NCI-H146 treated with DMSO at 0.1 percent for 48 hours (cell line): Measurements from ENCODE around the gene SBF2.

Experiments used
- DNase-seq: peaks from one replicate; lab custom pipeline; 2025; ENCODE audit not compliant: unreplicated experiment; lab: John Stamatoyannopoulos, UW

Gene SBF2

DNA sequence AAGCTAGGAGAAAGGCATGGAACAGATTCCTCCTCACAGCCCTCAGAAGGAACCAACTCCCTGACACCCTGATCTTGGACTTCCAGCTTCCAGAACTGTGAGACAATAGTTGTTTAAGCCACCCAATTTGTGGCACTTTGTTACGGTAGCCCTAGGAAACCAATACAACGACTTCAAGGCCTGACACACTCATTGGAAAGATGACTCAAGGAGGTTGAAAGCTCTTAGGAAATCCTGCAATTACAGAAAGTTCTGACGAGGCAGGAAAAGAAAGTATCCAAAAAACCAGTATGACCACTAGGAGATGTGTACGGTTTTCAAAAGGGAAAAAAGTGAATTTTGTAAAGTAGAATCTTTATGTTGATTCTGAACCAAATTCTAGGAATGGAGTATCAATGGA is 468.7 kb downstream of the SBF2 start:
- DNase-seq, result no peak

GRCh38 chr11:9823887-9824385 is 470.1 kb downstream of the SBF2 start:
- no peak for DNase-seq

DNA sequence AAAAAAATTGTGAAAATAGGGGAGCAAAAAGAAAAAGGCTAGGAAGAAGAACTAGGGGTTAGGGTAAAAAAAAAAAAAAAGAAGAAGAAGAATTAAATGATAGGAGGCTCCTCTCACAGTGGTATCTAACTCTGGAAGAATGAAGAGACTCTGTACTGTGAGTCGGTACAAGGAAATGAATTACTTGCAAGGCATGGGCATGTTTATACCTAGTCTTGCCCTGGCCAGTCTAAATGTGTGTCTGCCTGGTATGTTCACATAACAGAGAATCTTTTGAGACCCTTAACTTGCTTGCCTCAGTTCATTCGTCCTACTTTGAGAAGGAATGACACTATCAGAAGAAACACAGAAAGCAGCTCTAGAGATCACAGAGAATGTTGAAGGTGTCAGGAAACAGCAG is 470.6 kb downstream of the SBF2 start:
- DNase-seq, result no peak

GRCh38 chr11:9821008-9821752 is 472.8 kb downstream of the SBF2 start:
- DNase-seq, result no peak

DNA sequence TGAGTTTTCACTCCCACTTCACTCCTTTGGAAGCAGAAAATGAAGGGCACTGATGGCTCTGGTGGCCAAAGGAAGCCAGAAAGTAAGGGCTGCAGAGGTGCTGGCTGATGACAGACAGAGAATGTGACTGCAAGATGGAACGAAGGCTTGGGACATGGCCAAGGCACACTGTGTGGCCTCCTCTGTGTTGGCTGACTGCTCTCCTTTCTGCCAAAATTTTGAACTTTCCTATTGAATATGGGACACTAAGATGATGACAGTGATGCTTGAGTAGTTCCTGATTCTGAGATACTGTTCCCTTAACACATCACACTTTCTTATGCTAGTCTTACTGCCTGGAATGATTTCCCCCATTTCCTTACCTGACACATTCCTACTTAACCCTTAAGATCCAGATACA is 473.8 kb downstream of the SBF2 start:
- DNase-seq, result no peak

DNA sequence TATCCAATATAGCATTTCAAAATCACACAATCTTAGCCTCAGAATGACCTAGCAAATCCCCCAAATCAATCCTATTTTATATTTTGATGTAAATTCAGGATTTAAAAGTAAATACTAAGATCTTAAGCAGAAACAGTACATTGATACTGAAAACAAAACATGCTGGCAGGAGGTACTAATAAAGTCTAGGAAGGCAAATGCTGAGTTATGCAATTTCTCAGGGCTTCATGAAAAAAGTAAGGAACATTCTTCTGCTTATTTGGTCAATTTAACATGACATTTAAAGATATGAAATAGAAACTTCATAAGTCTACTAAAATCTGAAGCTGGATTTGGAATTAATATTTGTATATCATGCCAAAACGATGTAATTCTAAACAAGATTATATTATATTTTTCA is 476.8 kb downstream of the SBF2 start:
- DNase-seq, result no peak

GRCh38 chr11:9815486-9816136 is 478.4 kb downstream of the SBF2 start:
- DNase-seq, result no peak

GRCh38 chr11:9814108-9814507 is 479.9 kb downstream of the SBF2 start:
- DNase-seq, result no peak

DNA sequence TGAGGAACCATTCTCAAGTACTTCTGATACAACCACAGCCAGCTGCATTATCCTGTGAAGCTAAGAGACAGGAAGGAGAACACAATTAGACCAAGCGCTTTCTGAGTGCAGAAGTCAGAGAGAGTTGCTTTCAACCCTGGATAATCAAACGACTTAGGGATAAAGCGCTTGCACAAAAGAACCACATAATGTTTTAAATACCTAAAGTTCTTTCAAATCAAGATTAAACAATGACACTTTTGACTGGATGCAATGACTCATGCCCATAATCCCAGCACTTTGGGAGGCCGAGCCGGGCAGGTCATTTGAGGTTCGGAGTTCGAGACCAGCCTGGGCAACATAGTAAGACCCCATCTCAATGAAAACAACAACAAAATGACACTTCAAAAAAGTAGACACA is 485.1 kb downstream of the SBF2 start:
- no peak for DNase-seq

GRCh38 chr11:9806946-9807687 is 486.9 kb downstream of the SBF2 start:
- no peak for DNase-seq

GRCh38 chr11:9804419-9804902 is 489.6 kb downstream of the SBF2 start:
- DNase-seq, result no peak

GRCh38 chr11:9803685-9804418 is 490.2 kb downstream of the SBF2 start:
- no peak for DNase-seq

DNA sequence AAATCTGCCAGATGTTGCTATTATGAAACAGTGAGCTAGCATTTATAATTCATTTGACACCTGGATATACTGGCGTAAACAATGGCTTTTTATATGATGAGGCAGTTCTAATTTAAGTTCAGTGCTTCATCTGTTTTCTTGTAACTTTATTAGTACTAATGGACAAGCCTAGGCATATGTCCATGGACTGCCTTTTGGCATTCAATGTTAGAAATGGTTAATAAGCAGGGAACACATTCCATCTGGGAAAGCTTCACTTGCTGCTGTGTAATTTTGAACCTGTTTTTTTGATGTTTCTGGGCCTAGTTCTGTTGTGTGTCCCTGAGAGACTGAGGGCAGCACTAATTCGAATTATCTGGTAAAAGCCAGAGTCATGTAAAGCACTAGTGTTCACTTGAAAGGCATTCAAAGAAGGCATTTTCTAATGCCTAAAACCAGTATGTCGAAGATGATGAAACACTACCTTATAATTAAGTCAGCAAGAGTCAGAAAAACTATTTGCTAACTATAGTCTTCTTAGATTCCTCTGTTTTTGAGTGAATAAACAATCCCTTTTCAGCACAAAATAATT is 491.6 kb downstream of the SBF2 start:
- no peak for DNase-seq

DNA sequence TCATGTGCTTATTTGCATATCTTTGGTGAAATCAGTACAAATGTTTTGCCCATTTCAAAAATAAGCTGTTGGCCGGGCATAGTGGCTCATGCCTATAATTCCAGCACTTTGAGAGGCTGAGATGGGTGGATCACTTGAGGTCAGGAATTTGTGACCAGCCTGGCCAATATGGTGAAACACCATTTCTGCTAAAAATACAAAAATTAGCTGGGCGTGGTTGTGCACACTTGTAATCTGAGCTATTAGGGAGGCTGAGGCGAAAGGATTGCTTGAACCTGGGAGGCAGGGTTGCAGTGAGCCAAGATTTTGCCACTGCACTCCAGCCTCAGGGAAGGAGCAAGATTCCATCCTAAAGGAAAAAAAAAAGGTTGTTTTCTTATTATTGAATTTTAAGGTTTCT is 494.1 kb downstream of the SBF2 start:
- DNase-seq, result no peak

DNA sequence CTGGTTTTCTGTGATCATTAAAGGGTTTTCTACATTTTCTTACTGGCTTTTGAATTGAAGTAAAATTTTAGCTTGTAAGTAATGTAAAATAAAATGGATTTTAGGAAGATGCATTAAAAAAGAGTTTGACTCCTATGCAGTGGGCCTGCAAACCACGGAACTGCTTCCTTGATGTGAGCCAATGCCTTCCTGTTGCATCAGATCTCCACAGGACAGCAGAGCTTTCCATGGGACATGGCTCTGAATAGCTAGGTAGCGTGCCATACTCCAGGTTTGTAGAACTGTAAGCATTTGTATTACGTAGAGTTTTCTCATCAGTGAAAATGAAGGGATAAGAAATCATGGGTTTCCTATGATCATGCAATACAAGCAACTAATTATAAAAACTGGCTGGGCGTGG is 496.7 kb downstream of the SBF2 start:
- no peak for DNase-seq

GRCh38 chr11:9796854-9797253 is 497.2 kb downstream of the SBF2 start:
- no peak for DNase-seq

DNA sequence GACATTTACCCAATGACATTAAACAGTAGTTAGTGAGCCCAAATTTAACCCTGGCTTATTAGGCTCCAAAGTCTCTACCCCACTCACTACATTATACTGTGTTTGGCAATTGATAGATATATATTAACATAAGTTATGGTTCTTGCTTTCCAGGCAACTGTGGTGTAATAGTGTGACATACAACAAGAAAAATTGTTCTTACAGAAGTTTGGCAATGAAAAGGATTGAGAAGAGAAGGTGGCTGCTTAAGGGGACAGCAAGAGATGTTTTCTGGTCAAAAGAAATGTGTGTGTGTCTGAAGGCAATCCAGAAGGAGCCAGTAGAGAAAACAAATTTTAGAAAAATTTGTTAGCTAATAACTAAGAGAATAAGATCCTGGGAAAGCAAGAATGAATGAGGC is 497.8 kb downstream of the SBF2 start:
- DNase-seq, result no peak

GRCh38 chr11:9790703-9791102 is 503.3 kb downstream of the SBF2 start:
- no peak for DNase-seq

GRCh38 chr11:9789910-9790309 is 504.1 kb downstream of the SBF2 start:
- no peak for DNase-seq

DNA sequence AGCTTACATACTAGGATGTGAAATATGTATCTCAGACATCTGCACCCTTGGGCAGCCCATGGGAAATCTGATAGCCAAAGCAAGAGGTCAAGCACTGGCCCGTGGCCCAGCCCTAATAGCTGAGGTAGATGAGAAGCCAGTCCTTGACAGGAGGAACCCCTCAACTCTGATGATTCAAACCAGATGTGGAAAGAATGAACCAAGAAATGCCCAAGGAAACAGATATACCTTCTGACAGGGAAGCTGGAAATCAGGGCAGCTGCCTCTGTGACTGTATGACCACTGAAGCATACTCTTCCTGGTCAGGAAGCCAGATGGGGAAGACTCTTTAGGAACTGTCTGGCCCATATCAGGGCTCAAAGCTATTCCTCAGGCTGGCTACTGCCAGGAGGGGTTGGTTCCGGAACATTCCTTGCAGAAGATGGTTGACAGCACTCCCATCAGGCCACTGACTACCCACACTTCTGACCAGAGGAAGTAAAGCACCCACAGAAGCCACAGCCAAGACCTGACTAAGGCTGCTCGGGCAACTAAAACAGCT is 506.0 kb downstream of the SBF2 start:
- no peak for DNase-seq

DNA sequence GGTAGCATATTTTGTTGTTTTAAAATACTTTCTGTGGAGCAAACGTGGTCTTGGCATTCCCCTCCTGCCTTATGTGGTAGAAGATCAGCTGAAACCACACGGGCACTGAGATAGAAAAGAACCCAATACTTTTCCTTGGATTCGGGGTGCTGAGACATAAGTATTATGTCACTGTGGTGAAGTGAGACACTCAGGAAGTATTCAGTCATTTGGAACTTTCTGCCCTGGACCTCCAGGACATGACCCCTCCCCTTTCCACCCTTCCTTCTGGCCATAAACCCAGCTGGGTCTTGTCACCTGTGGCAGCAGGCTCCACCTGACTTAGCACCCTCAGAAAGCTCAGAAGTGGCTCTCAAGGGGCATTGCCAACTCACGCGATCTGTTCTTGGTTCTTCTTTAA is 506.8 kb downstream of the SBF2 start:
- DNase-seq, result no peak
